HepG2 (cell line): ENCODE data around the gene POLR3E.

Experiments used
- CTCF ChIP-seq: sonication (generic); formaldehyde crosslinking; IDR thresholded peaks from 2 replicates; pipeline ENCODE4 v1.5.0; 2020; ENCODE audit warnings: mild to moderate bottlenecking, missing genetic modification reagents, moderate library complexity
- ETV5 ChIP-seq: IDR thresholded peaks from 2 replicates; pipeline ENCODE4 v1.6.1; 2018; ENCODE audit warnings: missing biosample characterization, missing genetic modification reagents, inconsistent platforms, borderline replicate concordance
- FLYWCH1 ChIP-seq: sonication (generic); formaldehyde crosslinking; IDR thresholded peaks from 2 replicates; pipeline ENCODE4 v1.8.1; 2023; ENCODE audit warnings: mild to moderate bottlenecking, missing genetic modification reagents
- GABPA ChIP-seq, 2 experiments: IDR thresholded peaks; 2 replicates each; pipeline ENCODE4 v1.6.1; 2011 to 2016; ENCODE audit warnings: low read depth in 2 of 2, low read length in 1 of 2, missing biosample characterization in 1 of 2, missing genetic modification characterization in 1 of 2
- HDAC6 ChIP-seq: fragments of 200-600 bp; sonication (generic); IDR thresholded peaks from 2 replicates; pipeline ENCODE4 v1.7.0; 2017; ENCODE audit warnings: mild to moderate bottlenecking, antibody characterized with exemption, low read length, low read depth
- IRF2 ChIP-seq: IDR thresholded peaks from 2 replicates; pipeline ENCODE4 v1.6.1; 2018; ENCODE audit warnings: missing genetic modification reagents, missing compliant biosample characterization
- KDM5B ChIP-seq: sonication (generic); formaldehyde crosslinking; IDR thresholded peaks from 2 replicates; pipeline ENCODE4 v1.4.0; 2020; ENCODE audit warnings: missing genetic modification reagents, mild to moderate bottlenecking, borderline replicate concordance
- RFX5 ChIP-seq: IDR thresholded peaks from 2 replicates; pipeline ENCODE4 v1.6.1; 2011; ENCODE audit warnings: low read depth, low read length, improper control_type of control experiment
- ZNF136 ChIP-seq: sonication (generic); formaldehyde crosslinking; IDR thresholded peaks from 2 replicates; pipeline ENCODE4 v1.8.1; 2022; ENCODE audit warnings: low read depth, mild to moderate bottlenecking, moderate library complexity, missing genetic modification reagents
- ZNF235 ChIP-seq: sonication (generic); formaldehyde crosslinking; IDR thresholded peaks from 2 replicates; pipeline ENCODE4 v1.8.1; 2023; ENCODE audit warnings: mild to moderate bottlenecking, missing genetic modification reagents, borderline replicate concordance
- ZNF275 ChIP-seq: sonication (generic); formaldehyde crosslinking; IDR thresholded peaks from 2 replicates; pipeline ENCODE4 v1.8.0; 2022; ENCODE audit warnings: missing genetic modification reagents, mild to moderate bottlenecking, inconsistent platforms, borderline replicate concordance
- ZNF326 ChIP-seq: sonication (generic); formaldehyde crosslinking; IDR thresholded peaks from 2 replicates; pipeline ENCODE4 v1.4.0; 2020; ENCODE audit warnings: missing genetic modification reagents, borderline replicate concordance

GRCh38 chr16:22317001-22317530 lies 19.9 kb downstream of the POLR3E start:
- no peak for TF ChIP-seq ETV5 (CRISPR knock-in tag)
- no peak for TF ChIP-seq ZNF275 (CRISPR knock-in tag)
- TF ChIP-seq KDM5B (CRISPR knock-in tag): no peak
- no peak for TF ChIP-seq CTCF (CRISPR knock-in tag)
- TF ChIP-seq RFX5: no peak
- TF ChIP-seq ZNF326 (CRISPR knock-in tag): no peak
- TF ChIP-seq GABPA (IDR thresholded peaks at IDR 0.05; ENCODE audit: low read depth, low read length): no peak
- TF ChIP-seq GABPA (CRISPR knock-in tag; IDR thresholded peaks at IDR 0.05; ENCODE audit: low read depth): no peak
- no peak for TF ChIP-seq ZNF136 (CRISPR knock-in tag)
- no peak for TF ChIP-seq FLYWCH1 (CRISPR knock-in tag)
- no peak for TF ChIP-seq ZNF235
- no peak for TF ChIP-seq IRF2 (CRISPR knock-in tag)
- no peak for TF ChIP-seq HDAC6
